Right lobe of liver (tissue), 6 donors: ENCODE data around the gene CCDC102A. TPM values are rescaled to one million over a fixed set of nuclear protein-coding genes. Genes with fewer than 3 reads are reported as not detected.

Experiments
- ATAC-seq, 4 donors: fragments of 200-7000 bp; cut with Tn5 transposase; one replicate each; pipeline ENCODE4 v1.9.1; 2020; ENCODE audit warnings: mild to moderate bottlenecking in 4 of 4, moderate library complexity in 4 of 4
- DNase-seq, 3 donors: peaks; one replicate each; pipeline ENCODE4 v3.0.0-alpha.2; 2020
- H3K27ac ChIP-seq, 3 donors: fragments of 200-600 bp; one replicate each; pipeline ENCODE4 v1.8.0; 2022
- H3K27me3 ChIP-seq, 2 donors: fragments of 200-600 bp; one replicate each; pipeline ENCODE4 v1.8.0; 2022
- H3K36me3 ChIP-seq, 4 donors: fragments of 200-600 bp; sonication (generic) in 1 of 4; one replicate each; pipeline versions ENCODE4 v1.5.1 to v1.8.0; 2017 to 2022; ENCODE audit warnings: control low read depth in 1 of 4
- H3K4me1 ChIP-seq, 4 donors: fragments of 200-600 bp; sonication (generic) in 1 of 4; one replicate each; pipeline versions ENCODE4 v1.5.1 to v1.8.0; 2017 to 2022; ENCODE audit warnings: control low read depth in 1 of 4
- H3K4me3 ChIP-seq, 3 donors: fragments of 200-600 bp; one replicate each; pipeline ENCODE4 v1.8.0; 2022
- H3K9me3 ChIP-seq, 4 donors: fragments of 200-600 bp; sonication (generic) in 1 of 4; one replicate each; pipeline versions ENCODE4 v1.5.1 to v1.8.0; 2017 to 2022; ENCODE audit warnings: control low read depth in 1 of 4
- POLR2A ChIP-seq: fragments of 450-650 bp; IDR thresholded peaks from one replicate; pipeline ENCODE4 v1.6.1; 2017; ENCODE audit warnings: antibody characterized with exemption, mild to moderate bottlenecking
- WGBS: methylation state at CpG from one replicate; pipeline ENCODE4 v1.1.6; 2018; ENCODE audit warnings: low coverage, low lambda C conversion rate; ENCODE audit not compliant: insufficient coverage; ENCODE audit errors: missing lambda C conversion rate; 5-methylcytosine and 5-hydroxymethylcytosine counted together
- intact Hi-C, 2 donors: fragments of 100-400 bp; cut with DNase I; formaldehyde crosslinking; loops; one replicate each; pipeline versions ENCODE4 v1.11.2 to v1.14.1; 2022
- total RNA-seq, 6 experiments: library from RNA; depleted of rRNA in 2 of 6; stranded (reverse); fragments of >200 nt in 2 of 6; fragmentation: NEBNext Ultra II Directional in 3 of 6; extraction: Animal tissue kit (Norgen Biotek cat#: 25700) in 3 of 6; gene quantifications; one replicate each; pipeline versions ENCODE4 v1.1.0 to v1.2.4, GENCODE V29; 2016 to 2023
- TF ChIP-seq, protein P1 (sequence below), 4 donors: fragments of 200-600 bp in 3 of 4; fragments of 450-650 bp in 1 of 4; IDR thresholded peaks; one replicate each; pipeline versions ENCODE4 v1.5.1 to v1.8.0; 2016 to 2022; ENCODE audit warnings: antibody characterized with exemption in 4 of 4, mild to moderate bottlenecking in 2 of 4
- donor health status: DM: no; HTN: yes; CAD: no.
- donor health status: DM: no; HTN: no; CAD: no.
- donor health status: DM: no; HTN: no; CAD: no.
- donor health status: DM: no; HTN: yes; CAD: no.
- donor health status: DM: no; HTN: yes; CAD: no.

CCDC102A gene
- total RNA-seq, 6 experiments from 2014 or later = 0.97 to 1.9 (median 1.2) TPM

DNA sequence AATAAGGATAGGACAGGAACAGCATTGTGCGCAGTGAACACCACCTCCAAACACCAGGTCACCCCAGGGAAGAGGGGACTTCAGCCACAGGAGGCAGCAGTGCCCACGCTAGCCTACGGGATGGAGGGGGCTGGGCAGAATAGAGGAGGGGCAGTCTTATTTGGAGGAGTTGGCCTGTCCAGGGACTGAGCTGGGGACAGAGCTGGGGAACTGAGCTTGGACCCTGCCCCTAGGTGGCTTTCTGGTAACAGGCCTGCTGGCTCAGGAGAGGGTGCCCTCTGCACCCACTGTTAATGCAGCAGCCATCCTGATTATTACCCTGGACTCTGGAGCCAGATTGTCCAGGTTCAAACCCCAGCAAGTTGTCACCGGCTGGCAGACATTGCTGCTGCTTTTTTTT lies 9.3 kb downstream of the CCDC102A start:
- Histone ChIP-seq H3K4me1 (peaks cover 0 to 4% (median 0%) of the 10 kb centered on the region in 4 donors), H3K27me3 (no peaks in the 10 kb centered on the region), H3K27ac (no peak overlapping the region), H3K36me3 (no peaks in the 10 kb centered on the region), H3K4me3 (no peak overlapping the region), H3K9me3 (no peaks in the 10 kb centered on the region)
- DNase-seq = peak in 1 of 3 donors; percentile 32
- TF ChIP-seq, protein P1, sequence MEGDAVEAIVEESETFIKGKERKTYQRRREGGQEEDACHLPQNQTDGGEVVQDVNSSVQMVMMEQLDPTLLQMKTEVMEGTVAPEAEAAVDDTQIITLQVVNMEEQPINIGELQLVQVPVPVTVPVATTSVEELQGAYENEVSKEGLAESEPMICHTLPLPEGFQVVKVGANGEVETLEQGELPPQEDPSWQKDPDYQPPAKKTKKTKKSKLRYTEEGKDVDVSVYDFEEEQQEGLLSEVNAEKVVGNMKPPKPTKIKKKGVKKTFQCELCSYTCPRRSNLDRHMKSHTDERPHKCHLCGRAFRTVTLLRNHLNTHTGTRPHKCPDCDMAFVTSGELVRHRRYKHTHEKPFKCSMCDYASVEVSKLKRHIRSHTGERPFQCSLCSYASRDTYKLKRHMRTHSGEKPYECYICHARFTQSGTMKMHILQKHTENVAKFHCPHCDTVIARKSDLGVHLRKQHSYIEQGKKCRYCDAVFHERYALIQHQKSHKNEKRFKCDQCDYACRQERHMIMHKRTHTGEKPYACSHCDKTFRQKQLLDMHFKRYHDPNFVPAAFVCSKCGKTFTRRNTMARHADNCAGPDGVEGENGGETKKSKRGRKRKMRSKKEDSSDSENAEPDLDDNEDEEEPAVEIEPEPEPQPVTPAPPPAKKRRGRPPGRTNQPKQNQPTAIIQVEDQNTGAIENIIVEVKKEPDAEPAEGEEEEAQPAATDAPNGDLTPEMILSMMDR (IDR thresholded peaks at IDR 0.05) = no peak
- no peak for TF ChIP-seq POLR2A
- 40% methylated on average over 1 of the region's 4 CpGs for WGBS
- intact Hi-C loops = no loop called here
- ATAC-seq = no peak

GRCh38 chr16:57526498-57526897 lies 9.9 kb downstream of the CCDC102A start:
- H3K27ac ChIP-seq = no peak overlapping the region
- H3K36me3 ChIP-seq = no peaks in the 10 kb centered on the region
- DNase-seq (peak in 1 of 3 donors; percentile 34), ATAC-seq (no peak)
- H3K4me1 ChIP-seq = peaks cover 0 to 4% (median 0%) of the 10 kb centered on the region in 4 donors
- intact Hi-C loops = no loop called here
- H3K9me3 ChIP-seq = no peaks in the 10 kb centered on the region
- TF ChIP-seq POLR2A = no peak
- H3K4me3 ChIP-seq = no peak overlapping the region
- 80% methylated on average over 5 of the region's 6 CpGs for WGBS
- no peaks in the 10 kb centered on the region for H3K27me3 ChIP-seq

GRCh38 chr16:57525761-57526160 lies 10.6 kb downstream of the CCDC102A start:
- H3K27me3 ChIP-seq = no peaks in the 10 kb centered on the region
- H3K9me3 ChIP-seq = no peaks in the 10 kb centered on the region
- TF ChIP-seq POLR2A = no peak
- TF ChIP-seq, protein P1 (IDR thresholded peaks at IDR 0.05) = no peak
- ATAC-seq (no peak), DNase-seq (peak in 1 of 3 donors; percentile 43)
- H3K36me3 ChIP-seq = no peaks in the 10 kb centered on the region
- H3K4me3 ChIP-seq = no peak overlapping the region
- intact Hi-C loops = no loop called here
- WGBS = no CpG with 5 or more reads among the region's 18 CpGs
- peaks cover 0 to 4% (median 0%) of the 10 kb centered on the region in 4 donors for H3K4me1 ChIP-seq
- H3K27ac ChIP-seq = no peak overlapping the region

- ATAC-seq (no peak), DNase-seq (no peak)
- H3K4me3 ChIP-seq = no peak overlapping the region
- H3K36me3 ChIP-seq = no peaks in the 10 kb centered on the region
- TF ChIP-seq, protein P1 (IDR thresholded peaks at IDR 0.05) = no peak
- TF ChIP-seq POLR2A = no peak
- no peaks in the 10 kb centered on the region for H3K27me3 ChIP-seq
- 77% methylated on average over 8 of the region's 8 CpGs for WGBS
- no peak overlapping the region for H3K27ac ChIP-seq
- H3K9me3 ChIP-seq = no peaks in the 10 kb centered on the region
- intact Hi-C loops = no loop called here
- peaks cover 0 to 8% (median 0%) of the 10 kb centered on the region in 4 donors for H3K4me1 ChIP-seq
Measured at GRCh38 chr16:57522960-57523359, 13.4 kb downstream of the CCDC102A start.

DNA sequence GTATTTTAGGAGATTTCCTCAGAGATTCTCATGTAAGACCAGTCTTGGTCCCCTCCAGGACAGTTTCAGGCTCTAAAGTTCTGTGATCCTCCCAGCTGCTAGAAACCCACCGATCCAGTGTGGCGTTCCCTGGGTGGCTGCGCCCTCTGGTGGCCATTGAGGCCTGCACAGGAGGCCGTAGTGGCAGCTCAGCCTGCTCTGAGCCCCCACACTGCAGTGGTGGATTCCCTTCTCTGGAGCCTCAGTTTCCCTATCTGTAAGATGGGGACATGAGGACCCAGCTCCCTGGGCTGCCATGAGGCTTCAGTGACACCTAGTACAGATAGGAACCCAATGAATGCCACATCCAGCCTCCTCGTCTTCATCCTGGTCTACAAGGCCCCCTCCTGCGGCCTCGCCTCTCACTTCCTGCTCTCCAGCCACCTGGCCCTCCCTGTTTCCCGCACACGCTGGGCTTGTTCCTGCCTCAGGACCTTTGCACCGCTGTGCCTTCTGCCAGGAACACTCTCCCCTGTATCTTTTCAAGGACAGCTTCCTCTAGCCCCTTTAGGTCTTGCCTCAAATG lies 16.5 kb downstream of the CCDC102A start:
- 3% methylated on average over 7 of the region's 10 CpGs for WGBS

More for the DNA sequence above, 16.5 kb downstream of the CCDC102A start:
- H3K4me1 ChIP-seq = peaks cover 0 to 8% (median 0%) of the 10 kb centered on the region in 4 donors
- H3K36me3 ChIP-seq = no peaks in the 10 kb centered on the region
- intact Hi-C loops = loop anchor here (5.0 to 10.0 kb wide), 6 partner anchors 55 to 215 kb away; partner anchors contain the start of gene POLR2C (in 1 of the 2)
- H3K27ac ChIP-seq = no peak overlapping the region
- peak; percentile 84 to 92 (median 92) for ATAC-seq
- no peak for TF ChIP-seq POLR2A
- TF ChIP-seq, protein P1 (IDR thresholded peaks at IDR 0.05) = peak; percentile 94 to 99 (median 98)
- H3K4me3 ChIP-seq = no peak overlapping the region
- no peaks in the 10 kb centered on the region for H3K27me3 ChIP-seq
- peak; percentile 82 to 84 (median 83) for DNase-seq
- no peaks in the 10 kb centered on the region for H3K9me3 ChIP-seq
